ENCODE results near the gene RABGGTB.

DNA sequence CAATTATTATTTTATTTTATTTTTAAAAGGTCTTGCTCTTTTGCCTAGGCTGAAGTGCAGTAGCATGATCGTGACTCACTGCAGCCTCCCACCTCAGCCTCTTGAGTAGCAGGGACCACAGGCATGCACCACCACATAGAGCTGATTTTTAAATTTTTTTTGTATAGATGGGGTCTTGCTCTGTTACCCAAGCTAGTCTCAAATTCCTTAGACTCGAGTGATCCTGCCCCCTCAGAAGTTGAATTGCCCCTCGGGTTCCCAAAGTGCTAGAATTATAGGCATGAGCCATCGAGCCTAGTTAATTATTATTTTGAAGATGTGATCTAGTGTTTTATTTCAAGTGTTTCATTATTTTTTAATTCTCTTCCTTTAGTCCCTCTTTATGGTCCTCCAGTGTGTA lies 22.9 kb downstream of the RABGGTB start:
- TF ChIP-seq, protein P1, sequence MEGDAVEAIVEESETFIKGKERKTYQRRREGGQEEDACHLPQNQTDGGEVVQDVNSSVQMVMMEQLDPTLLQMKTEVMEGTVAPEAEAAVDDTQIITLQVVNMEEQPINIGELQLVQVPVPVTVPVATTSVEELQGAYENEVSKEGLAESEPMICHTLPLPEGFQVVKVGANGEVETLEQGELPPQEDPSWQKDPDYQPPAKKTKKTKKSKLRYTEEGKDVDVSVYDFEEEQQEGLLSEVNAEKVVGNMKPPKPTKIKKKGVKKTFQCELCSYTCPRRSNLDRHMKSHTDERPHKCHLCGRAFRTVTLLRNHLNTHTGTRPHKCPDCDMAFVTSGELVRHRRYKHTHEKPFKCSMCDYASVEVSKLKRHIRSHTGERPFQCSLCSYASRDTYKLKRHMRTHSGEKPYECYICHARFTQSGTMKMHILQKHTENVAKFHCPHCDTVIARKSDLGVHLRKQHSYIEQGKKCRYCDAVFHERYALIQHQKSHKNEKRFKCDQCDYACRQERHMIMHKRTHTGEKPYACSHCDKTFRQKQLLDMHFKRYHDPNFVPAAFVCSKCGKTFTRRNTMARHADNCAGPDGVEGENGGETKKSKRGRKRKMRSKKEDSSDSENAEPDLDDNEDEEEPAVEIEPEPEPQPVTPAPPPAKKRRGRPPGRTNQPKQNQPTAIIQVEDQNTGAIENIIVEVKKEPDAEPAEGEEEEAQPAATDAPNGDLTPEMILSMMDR (IDR thresholded peaks at IDR 0.05; ENCODE audit: low read depth, low read length, poor library complexity, severe bottlenecking) = no peak
- TF ChIP-seq EZH2phosphoT487 (IDR thresholded peaks at IDR 0.05; ENCODE audit: borderline replicate concordance, low read length) = no peak
